SK-N-SH (cell line): ENCODE results near the gene GRK3.

Source experiments
- CHD2 ChIP-seq: fragments of 150-350 bp; IDR thresholded peaks from 2 replicates; pipeline ENCODE4 v1.6.1; 2018; ENCODE audit warnings: low read length; ENCODE audit not compliant: partially characterized antibody
- EP300 ChIP-seq, 2 experiments: IDR thresholded peaks; 2 replicates each; pipeline versions ENCODE4 v1.4.0 to v1.6.1; 2012; ENCODE audit warnings: borderline replicate concordance in 1 of 2, low read depth in 1 of 2, low read length in 1 of 2
- EZH2phosphoT487 ChIP-seq: fragments of 200-600 bp; sonication (generic); IDR thresholded peaks from 2 replicates; pipeline ENCODE4 v1.6.1; 2017; ENCODE audit warnings: low read depth, mixed run types, mild to moderate bottlenecking, antibody characterized with exemption, moderate library complexity, borderline replicate concordance
- JUND ChIP-seq: IDR thresholded peaks from 2 replicates; pipeline ENCODE4 v1.4.0; 2012
- NFIC ChIP-seq: IDR thresholded peaks from 2 replicates; pipeline ENCODE4 v1.4.0; 2012; ENCODE audit warnings: borderline replicate concordance
- POLR2AphosphoS5 ChIP-seq: IDR thresholded peaks from 2 replicates; pipeline ENCODE4 v1.6.1; 2012; ENCODE audit warnings: low read depth, low read length
- RAD21 ChIP-seq: IDR thresholded peaks from 2 replicates; pipeline ENCODE4 v1.6.1; 2012; ENCODE audit warnings: mild to moderate bottlenecking, low read length
- TF ChIP-seq, protein P1 (sequence below): fragments of 200-600 bp; sonication (generic); IDR thresholded peaks from 2 replicates; pipeline ENCODE4 v1.6.1; 2017; ENCODE audit warnings: antibody characterized with exemption, mild to moderate bottlenecking, moderate library complexity
- TF ChIP-seq, protein P2 (sequence below): IDR thresholded peaks from 2 replicates; pipeline ENCODE4 v1.4.0; 2012; ENCODE audit warnings: low read depth
- TF ChIP-seq, protein P3 (sequence below): IDR thresholded peaks from 2 replicates; pipeline ENCODE4 v1.4.0; 2012; ENCODE audit warnings: low read depth, borderline replicate concordance

DNA sequence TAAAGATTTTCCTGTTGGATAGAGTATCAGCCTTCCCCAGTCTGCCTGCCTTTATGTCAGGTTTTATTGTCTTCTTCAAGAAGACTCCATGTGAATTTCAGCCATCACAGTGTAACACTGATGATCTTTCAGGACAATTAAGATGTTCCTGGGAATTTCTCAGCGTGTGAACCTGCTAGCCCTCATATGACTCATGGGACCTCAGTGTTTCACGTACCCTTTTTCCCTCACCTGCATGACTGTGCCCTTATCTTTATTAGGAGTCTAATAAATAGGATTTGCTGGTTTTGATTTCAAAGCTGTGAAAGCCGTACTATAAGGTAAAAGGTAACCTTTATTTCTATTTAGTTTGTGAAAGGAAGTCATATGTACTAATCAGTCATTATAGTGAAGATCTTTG, 95.9 kb downstream of the GRK3 start:
- TF ChIP-seq, protein P1, sequence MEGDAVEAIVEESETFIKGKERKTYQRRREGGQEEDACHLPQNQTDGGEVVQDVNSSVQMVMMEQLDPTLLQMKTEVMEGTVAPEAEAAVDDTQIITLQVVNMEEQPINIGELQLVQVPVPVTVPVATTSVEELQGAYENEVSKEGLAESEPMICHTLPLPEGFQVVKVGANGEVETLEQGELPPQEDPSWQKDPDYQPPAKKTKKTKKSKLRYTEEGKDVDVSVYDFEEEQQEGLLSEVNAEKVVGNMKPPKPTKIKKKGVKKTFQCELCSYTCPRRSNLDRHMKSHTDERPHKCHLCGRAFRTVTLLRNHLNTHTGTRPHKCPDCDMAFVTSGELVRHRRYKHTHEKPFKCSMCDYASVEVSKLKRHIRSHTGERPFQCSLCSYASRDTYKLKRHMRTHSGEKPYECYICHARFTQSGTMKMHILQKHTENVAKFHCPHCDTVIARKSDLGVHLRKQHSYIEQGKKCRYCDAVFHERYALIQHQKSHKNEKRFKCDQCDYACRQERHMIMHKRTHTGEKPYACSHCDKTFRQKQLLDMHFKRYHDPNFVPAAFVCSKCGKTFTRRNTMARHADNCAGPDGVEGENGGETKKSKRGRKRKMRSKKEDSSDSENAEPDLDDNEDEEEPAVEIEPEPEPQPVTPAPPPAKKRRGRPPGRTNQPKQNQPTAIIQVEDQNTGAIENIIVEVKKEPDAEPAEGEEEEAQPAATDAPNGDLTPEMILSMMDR: no peak
- TF ChIP-seq, protein P2, sequence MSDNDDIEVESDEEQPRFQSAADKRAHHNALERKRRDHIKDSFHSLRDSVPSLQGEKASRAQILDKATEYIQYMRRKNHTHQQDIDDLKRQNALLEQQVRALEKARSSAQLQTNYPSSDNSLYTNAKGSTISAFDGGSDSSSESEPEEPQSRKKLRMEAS: no peak
- TF ChIP-seq CHD2 (no peak), EP300 (IDR thresholded peaks at IDR 0.05; ENCODE audit: borderline replicate concordance in 1 of 2, low read depth in 1 of 2, low read length in 1 of 2) (no peak), JUND (no peak), RAD21 (no peak), POLR2AphosphoS5 (no peak), NFIC (no peak), EZH2phosphoT487 (no peak)
- TF ChIP-seq, protein P3, sequence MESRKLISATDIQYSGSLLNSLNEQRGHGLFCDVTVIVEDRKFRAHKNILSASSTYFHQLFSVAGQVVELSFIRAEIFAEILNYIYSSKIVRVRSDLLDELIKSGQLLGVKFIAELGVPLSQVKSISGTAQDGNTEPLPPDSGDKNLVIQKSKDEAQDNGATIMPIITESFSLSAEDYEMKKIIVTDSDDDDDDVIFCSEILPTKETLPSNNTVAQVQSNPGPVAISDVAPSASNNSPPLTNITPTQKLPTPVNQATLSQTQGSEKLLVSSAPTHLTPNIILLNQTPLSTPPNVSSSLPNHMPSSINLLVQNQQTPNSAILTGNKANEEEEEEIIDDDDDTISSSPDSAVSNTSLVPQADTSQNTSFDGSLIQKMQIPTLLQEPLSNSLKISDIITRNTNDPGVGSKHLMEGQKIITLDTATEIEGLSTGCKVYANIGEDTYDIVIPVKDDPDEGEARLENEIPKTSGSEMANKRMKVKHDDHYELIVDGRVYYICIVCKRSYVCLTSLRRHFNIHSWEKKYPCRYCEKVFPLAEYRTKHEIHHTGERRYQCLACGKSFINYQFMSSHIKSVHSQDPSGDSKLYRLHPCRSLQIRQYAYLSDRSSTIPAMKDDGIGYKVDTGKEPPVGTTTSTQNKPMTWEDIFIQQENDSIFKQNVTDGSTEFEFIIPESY: no peak
